ENCODE results near the gene RASD1.

Gene RASD1

DNA sequence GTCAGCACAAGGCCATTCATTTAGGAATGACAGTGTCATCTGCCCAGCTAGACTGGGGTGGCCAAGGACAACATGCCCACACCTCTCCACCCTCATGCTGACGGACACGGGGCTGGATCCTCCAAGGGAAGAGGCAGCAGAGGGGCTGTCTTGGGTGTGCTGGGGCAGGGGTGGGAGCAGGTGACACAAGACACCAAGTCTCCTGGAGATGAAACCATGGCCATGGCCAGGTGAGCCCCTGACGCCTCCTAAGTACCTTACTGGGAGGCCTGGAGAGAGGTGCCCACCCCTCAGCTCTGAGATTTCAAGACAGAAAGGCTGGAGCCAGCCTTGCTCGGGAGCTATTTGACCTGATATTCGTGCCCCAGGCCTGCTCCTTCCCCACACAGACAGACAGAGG lies 9.0 kb upstream of the RASD1 start:
- TF ChIP-seq, protein P1, sequence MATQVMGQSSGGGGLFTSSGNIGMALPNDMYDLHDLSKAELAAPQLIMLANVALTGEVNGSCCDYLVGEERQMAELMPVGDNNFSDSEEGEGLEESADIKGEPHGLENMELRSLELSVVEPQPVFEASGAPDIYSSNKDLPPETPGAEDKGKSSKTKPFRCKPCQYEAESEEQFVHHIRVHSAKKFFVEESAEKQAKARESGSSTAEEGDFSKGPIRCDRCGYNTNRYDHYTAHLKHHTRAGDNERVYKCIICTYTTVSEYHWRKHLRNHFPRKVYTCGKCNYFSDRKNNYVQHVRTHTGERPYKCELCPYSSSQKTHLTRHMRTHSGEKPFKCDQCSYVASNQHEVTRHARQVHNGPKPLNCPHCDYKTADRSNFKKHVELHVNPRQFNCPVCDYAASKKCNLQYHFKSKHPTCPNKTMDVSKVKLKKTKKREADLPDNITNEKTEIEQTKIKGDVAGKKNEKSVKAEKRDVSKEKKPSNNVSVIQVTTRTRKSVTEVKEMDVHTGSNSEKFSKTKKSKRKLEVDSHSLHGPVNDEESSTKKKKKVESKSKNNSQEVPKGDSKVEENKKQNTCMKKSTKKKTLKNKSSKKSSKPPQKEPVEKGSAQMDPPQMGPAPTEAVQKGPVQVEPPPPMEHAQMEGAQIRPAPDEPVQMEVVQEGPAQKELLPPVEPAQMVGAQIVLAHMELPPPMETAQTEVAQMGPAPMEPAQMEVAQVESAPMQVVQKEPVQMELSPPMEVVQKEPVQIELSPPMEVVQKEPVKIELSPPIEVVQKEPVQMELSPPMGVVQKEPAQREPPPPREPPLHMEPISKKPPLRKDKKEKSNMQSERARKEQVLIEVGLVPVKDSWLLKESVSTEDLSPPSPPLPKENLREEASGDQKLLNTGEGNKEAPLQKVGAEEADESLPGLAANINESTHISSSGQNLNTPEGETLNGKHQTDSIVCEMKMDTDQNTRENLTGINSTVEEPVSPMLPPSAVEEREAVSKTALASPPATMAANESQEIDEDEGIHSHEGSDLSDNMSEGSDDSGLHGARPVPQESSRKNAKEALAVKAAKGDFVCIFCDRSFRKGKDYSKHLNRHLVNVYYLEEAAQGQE (IDR thresholded peaks at IDR 0.05; ENCODE audit: insufficient replicate concordance, low read depth) = no peak
- TF ChIP-seq, protein P2, sequence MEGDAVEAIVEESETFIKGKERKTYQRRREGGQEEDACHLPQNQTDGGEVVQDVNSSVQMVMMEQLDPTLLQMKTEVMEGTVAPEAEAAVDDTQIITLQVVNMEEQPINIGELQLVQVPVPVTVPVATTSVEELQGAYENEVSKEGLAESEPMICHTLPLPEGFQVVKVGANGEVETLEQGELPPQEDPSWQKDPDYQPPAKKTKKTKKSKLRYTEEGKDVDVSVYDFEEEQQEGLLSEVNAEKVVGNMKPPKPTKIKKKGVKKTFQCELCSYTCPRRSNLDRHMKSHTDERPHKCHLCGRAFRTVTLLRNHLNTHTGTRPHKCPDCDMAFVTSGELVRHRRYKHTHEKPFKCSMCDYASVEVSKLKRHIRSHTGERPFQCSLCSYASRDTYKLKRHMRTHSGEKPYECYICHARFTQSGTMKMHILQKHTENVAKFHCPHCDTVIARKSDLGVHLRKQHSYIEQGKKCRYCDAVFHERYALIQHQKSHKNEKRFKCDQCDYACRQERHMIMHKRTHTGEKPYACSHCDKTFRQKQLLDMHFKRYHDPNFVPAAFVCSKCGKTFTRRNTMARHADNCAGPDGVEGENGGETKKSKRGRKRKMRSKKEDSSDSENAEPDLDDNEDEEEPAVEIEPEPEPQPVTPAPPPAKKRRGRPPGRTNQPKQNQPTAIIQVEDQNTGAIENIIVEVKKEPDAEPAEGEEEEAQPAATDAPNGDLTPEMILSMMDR (IDR thresholded peaks at IDR 0.05; ENCODE audit: insufficient read depth, low read length) = no peak
- TF ChIP-seq GABPA (IDR thresholded peaks at IDR 0.05; ENCODE audit: low read depth) = no peak
- no peak for TF ChIP-seq POLR2AphosphoS5 (IDR thresholded peaks at IDR 0.05; ENCODE audit: low read depth)
- no peak for TF ChIP-seq SPI1 (IDR thresholded peaks at IDR 0.05; ENCODE audit: borderline replicate concordance, low read depth)
- no peak overlapping the region for H3K27ac ChIP-seq (replicated peaks)
- DNase-seq (ENCODE audit: low read depth in 1 of 2, low spot score in 1 of 2) = no peak
- H3K27me3 ChIP-seq (ENCODE audit: insufficient read depth, poor library complexity, severe bottlenecking) = no peaks in the 10 kb centered on the region
- no peak overlapping the region for H3K4me3 ChIP-seq (replicated peaks; ENCODE audit: insufficient read depth, low read length)

DNA sequence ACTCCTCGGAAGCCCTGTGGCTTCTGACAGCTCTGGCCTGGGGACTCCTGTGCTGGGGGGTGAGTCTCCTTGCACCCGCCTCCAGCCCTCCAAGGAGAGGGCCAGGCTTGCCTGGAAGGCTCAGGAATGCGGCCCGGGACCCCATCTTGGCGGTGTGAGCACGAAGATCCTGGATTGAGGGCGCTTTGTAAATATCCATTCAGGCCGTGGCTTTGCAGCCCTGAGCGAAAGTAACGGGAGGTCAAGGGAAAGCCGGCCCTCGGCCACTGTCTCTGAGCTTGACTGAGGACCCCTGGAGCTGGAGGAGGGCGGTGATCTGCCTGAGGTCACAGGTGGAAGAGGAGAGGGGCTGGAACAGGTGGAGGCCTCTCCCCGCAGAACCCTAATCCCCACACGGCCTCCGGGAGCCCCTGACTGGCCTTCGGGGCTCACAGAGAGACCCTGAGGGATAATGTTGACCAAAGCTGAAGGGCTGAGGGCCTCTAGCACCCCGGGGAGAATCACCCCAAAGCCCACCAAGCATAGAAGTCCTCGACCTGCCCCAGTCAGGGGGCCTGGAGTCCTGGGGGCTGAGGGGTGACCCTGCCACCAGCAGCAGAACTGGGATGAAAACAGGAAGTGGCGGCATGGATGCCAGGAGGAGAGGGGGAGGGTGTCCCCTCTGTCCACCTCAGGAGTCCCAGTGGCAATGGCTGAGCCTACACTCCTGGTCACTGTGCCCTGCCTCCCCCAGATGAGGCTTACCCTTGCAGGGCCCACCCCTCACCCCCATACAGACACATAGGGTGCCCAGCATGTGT lies 8.3 kb upstream of the RASD1 start:
- no peak for DNase-seq (ENCODE audit: low read depth in 1 of 2, low spot score in 1 of 2)
- H3K4me3 ChIP-seq (replicated peaks; ENCODE audit: insufficient read depth, low read length) = no peak overlapping the region
- peak; percentile 42; the same call in 1 of the 2 replicates for TF ChIP-seq SPI1 (IDR thresholded peaks at IDR 0.05; ENCODE audit: borderline replicate concordance, low read depth)
- no peak for TF ChIP-seq POLR2AphosphoS5 (IDR thresholded peaks at IDR 0.05; ENCODE audit: low read depth)
- no peak overlapping the region for H3K27ac ChIP-seq (replicated peaks)
- no peaks in the 10 kb centered on the region for H3K27me3 ChIP-seq (ENCODE audit: insufficient read depth, poor library complexity, severe bottlenecking)

DNA sequence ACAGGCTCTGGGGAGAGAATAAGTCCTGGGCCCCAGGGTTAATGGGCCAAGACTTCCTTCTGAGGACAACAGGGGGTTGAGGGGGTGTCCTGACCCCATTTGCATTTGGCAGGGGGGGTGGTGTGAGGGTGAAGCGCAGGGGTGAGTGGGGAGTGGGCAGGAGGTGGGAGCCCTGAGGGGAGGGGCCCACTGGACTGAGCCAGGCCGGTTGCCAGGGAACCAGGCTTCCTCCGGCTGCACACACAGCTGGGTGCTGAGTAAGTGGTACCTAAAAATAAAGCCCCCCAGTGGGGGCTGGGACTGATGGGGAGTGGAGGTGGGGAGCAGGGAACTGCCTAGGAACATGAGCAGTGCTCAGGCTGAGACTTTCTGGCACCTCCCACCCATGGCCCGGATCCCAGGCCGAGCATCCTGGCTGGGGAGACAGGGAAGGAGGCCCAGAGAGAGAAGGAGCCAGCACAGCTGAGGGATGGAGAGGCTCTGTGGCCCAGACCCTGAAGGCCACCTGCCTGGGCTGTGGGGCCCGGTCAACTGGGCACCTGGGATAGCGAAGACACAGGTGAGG lies 7.5 kb upstream of the RASD1 start:
- no peak for DNase-seq (ENCODE audit: low read depth in 1 of 2, low spot score in 1 of 2)
- Histone ChIP-seq H3K4me3 (replicated peaks; ENCODE audit: insufficient read depth, low read length) (no peak overlapping the region), H3K27me3 (ENCODE audit: insufficient read depth, poor library complexity, severe bottlenecking) (no peaks in the 10 kb centered on the region), H3K27ac (replicated peaks) (no peak overlapping the region)
- TF ChIP-seq, protein P2 (IDR thresholded peaks at IDR 0.05; ENCODE audit: insufficient read depth, low read length) = no peak
- TF ChIP-seq SPI1 (IDR thresholded peaks at IDR 0.05; ENCODE audit: borderline replicate concordance, low read depth) = no peak

DNA sequence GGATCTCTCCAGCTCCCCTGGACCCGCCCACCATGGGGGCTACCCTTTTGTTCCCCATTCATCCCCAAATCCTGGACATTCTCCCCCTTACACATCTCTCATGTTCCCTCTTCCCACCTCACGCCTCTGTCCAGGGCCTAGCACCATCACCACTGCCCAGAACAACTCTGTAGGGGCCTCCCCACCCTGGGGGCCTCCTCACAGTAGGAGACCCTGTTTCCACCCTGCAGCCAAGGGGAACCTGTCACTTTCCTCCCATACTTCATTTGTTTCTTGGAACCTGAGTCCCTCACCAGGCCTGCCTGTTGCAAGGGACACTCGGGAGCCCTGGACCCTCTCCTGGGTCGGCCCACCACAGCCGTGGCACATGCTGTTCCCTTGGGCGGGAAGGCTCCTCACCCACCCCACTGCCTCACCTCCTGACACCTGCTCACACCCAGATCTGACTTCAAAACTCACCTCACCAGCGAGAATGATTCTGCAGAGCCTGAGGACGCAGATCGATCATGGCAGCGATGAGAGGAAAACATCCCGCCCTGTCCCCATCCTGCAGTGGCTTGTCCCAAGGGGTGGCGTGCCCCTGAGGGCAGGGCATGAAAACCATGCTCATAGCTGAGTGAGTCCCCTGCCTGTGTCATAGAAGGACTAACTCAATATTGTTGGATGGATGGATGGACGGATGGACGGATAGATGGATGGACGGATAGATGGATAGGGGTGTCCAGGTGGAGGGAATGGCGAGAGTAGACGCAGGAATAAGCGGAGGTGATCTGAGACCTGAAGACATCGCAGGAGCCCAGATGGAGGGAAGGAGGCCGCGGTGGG lies 6.8 kb upstream of the RASD1 start:
- Histone ChIP-seq H3K27ac (replicated peaks) (no peak overlapping the region), H3K4me3 (replicated peaks; ENCODE audit: insufficient read depth, low read length) (no peak overlapping the region), H3K27me3 (ENCODE audit: insufficient read depth, poor library complexity, severe bottlenecking) (no peaks in the 10 kb centered on the region)
- no peak for TF ChIP-seq SPI1 (IDR thresholded peaks at IDR 0.05; ENCODE audit: borderline replicate concordance, low read depth)
- TF ChIP-seq POLR2AphosphoS5 (IDR thresholded peaks at IDR 0.05; ENCODE audit: low read depth) = no peak
- TF ChIP-seq GABPA (IDR thresholded peaks at IDR 0.05; ENCODE audit: low read depth) = no peak
- TF ChIP-seq, protein P1 (IDR thresholded peaks at IDR 0.05; ENCODE audit: insufficient replicate concordance, low read depth) = no peak
- TF ChIP-seq, protein P2 (IDR thresholded peaks at IDR 0.05; ENCODE audit: insufficient read depth, low read length) = no peak
- no peak for DNase-seq (ENCODE audit: low read depth in 1 of 2, low spot score in 1 of 2)

Measured in HL-60 (cell line).